Measurements from ENCODE around the gene KANK4.

DNA sequence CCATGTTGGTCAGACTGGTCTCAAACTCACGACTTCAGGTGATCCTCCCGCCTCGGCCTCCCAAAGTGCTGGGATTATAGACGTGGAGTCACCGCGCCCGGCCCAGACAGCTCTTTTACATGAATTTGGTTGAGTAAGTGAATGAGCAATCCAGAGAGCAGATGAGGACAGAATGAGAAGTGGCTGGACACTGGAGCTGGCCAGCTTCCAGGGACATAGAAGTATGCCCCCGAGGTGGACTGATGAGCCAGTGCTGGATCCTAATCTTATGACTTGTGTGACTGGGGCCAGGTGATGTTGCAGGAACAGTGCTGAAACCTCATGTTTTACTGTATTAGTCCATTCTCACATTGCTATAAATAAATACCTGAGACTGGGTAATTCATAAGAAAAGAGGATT is 35.9 kb upstream of the KANK4 start:
- no peak for TF ChIP-seq POLR2A (IDR thresholded peaks at IDR 0.05)
- TF ChIP-seq, protein P1, sequence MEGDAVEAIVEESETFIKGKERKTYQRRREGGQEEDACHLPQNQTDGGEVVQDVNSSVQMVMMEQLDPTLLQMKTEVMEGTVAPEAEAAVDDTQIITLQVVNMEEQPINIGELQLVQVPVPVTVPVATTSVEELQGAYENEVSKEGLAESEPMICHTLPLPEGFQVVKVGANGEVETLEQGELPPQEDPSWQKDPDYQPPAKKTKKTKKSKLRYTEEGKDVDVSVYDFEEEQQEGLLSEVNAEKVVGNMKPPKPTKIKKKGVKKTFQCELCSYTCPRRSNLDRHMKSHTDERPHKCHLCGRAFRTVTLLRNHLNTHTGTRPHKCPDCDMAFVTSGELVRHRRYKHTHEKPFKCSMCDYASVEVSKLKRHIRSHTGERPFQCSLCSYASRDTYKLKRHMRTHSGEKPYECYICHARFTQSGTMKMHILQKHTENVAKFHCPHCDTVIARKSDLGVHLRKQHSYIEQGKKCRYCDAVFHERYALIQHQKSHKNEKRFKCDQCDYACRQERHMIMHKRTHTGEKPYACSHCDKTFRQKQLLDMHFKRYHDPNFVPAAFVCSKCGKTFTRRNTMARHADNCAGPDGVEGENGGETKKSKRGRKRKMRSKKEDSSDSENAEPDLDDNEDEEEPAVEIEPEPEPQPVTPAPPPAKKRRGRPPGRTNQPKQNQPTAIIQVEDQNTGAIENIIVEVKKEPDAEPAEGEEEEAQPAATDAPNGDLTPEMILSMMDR (IDR thresholded peaks at IDR 0.05), result no peak
